ENCODE measurements around the gene MTR.
A peak's percentile ranks its signal among the peaks of the same experiment; 100 is the strongest.

MTR gene

GRCh38 chr1:236786453-236786852, 8.6 kb upstream of the MTR start:
- Histone ChIP-seq H4K20me1 (ENCODE audit: insufficient read depth, low read length) (no peaks in the 10 kb centered on the region), H3K27me3 (ENCODE audit: low read depth, low read length) (no peaks in the 10 kb centered on the region), H3K4me1 (ENCODE audit: low read length) (peaks cover 2% of the 10 kb centered on the region), H3K36me3 (replicated peaks; ENCODE audit: low read depth, low read length) (no peaks in the 10 kb centered on the region), H3K4me2 (ENCODE audit: low read length) (no peak overlapping the region), H3K9ac (ENCODE audit: low read length) (no peak overlapping the region), H3K9me3 (ENCODE audit: insufficient read depth, low read length) (no peaks in the 10 kb centered on the region), H3K4me3 (ENCODE audit: low read length) (no peak overlapping the region), H2AFZ (ENCODE audit: low read depth, low read length) (no peak overlapping the region), H3K27ac (ENCODE audit: low read length) (no peak overlapping the region), H3K79me2 (ENCODE audit: low read length) (no peaks in the 10 kb centered on the region)
- TF ChIP-seq EZH2phosphoT487 (IDR thresholded peaks at IDR 0.05; ENCODE audit: low read depth) (no peak), CTCF (IDR thresholded peaks at IDR 0.05; ENCODE audit: low read depth, low read length) (no peak)

- Histone ChIP-seq H3K4me1 (ENCODE audit: low read length) (peaks cover 21% of the 10 kb centered on the region), H3K27me3 (ENCODE audit: low read depth, low read length) (no peaks in the 10 kb centered on the region; the same call in 1 of the 2 replicates), H4K20me1 (ENCODE audit: insufficient read depth, low read length) (no peaks in the 10 kb centered on the region), H3K36me3 (replicated peaks; ENCODE audit: low read depth, low read length) (no peaks in the 10 kb centered on the region), H2AFZ (ENCODE audit: low read depth, low read length) (peak overlapping the region; percentile 95), H3K9ac (ENCODE audit: low read length) (peak overlapping the region; percentile 68), H3K4me2 (ENCODE audit: low read length) (peak overlapping the region; percentile 84), H3K27ac (ENCODE audit: low read length) (peak overlapping the region; percentile 25), H3K79me2 (ENCODE audit: low read length) (peaks cover 42% of the 10 kb centered on the region), H3K9me3 (ENCODE audit: insufficient read depth, low read length) (no peaks in the 10 kb centered on the region), H3K4me3 (ENCODE audit: low read length) (peak overlapping the region; percentile 88)
- no peak for TF ChIP-seq EZH2phosphoT487 (IDR thresholded peaks at IDR 0.05; ENCODE audit: low read depth)
- no peak for TF ChIP-seq CTCF (IDR thresholded peaks at IDR 0.05; ENCODE audit: low read depth, low read length)
Measured at GRCh38 chr1:236794585-236795034, 482 bp upstream of the MTR start.

GRCh38 chr1:236795757-236796667, 920 bp downstream of the MTR start:
- Histone ChIP-seq H3K9ac (ENCODE audit: low read length) (peak overlapping the region; percentile 90), H3K4me3 (ENCODE audit: low read length) (peak overlapping the region; percentile 88), H3K9me3 (ENCODE audit: insufficient read depth, low read length) (no peaks in the 10 kb centered on the region), H3K27me3 (ENCODE audit: low read depth, low read length) (no peaks in the 10 kb centered on the region; the same call in 1 of the 2 replicates), H3K4me2 (ENCODE audit: low read length) (peak overlapping the region; percentile 70), H3K27ac (ENCODE audit: low read length) (peak overlapping the region; percentile 80), H4K20me1 (ENCODE audit: insufficient read depth, low read length) (no peaks in the 10 kb centered on the region), H3K4me1 (ENCODE audit: low read length) (peaks cover 21% of the 10 kb centered on the region), H3K36me3 (replicated peaks; ENCODE audit: low read depth, low read length) (no peaks in the 10 kb centered on the region), H2AFZ (ENCODE audit: low read depth, low read length) (peak overlapping the region; percentile 88), H3K79me2 (ENCODE audit: low read length) (peaks cover 56% of the 10 kb centered on the region)
- TF ChIP-seq CTCF (IDR thresholded peaks at IDR 0.05; ENCODE audit: low read depth, low read length), result no peak
- TF ChIP-seq EZH2phosphoT487 (IDR thresholded peaks at IDR 0.05; ENCODE audit: low read depth), result no peak

GRCh38 chr1:236799001-236799400, 3.9 kb downstream of the MTR start:
- Histone ChIP-seq H3K27ac (ENCODE audit: low read length) (no peak overlapping the region), H3K4me3 (ENCODE audit: low read length) (no peak overlapping the region), H3K9me3 (ENCODE audit: insufficient read depth, low read length) (no peaks in the 10 kb centered on the region), H3K4me1 (ENCODE audit: low read length) (peaks cover 10% of the 10 kb centered on the region), H3K79me2 (ENCODE audit: low read length) (peaks cover 83% of the 10 kb centered on the region), H3K9ac (ENCODE audit: low read length) (no peak overlapping the region), H2AFZ (ENCODE audit: low read depth, low read length) (no peak overlapping the region), H3K4me2 (ENCODE audit: low read length) (no peak overlapping the region), H3K36me3 (replicated peaks; ENCODE audit: low read depth, low read length) (peaks cover 9% of the 10 kb centered on the region), H3K27me3 (ENCODE audit: low read depth, low read length) (no peaks in the 10 kb centered on the region), H4K20me1 (ENCODE audit: insufficient read depth, low read length) (peaks cover 21% of the 10 kb centered on the region)
- TF ChIP-seq EZH2phosphoT487 (IDR thresholded peaks at IDR 0.05; ENCODE audit: low read depth), result no peak
- TF ChIP-seq CTCF (IDR thresholded peaks at IDR 0.05; ENCODE audit: low read depth, low read length), result no peak
